Esophagus squamous epithelium (tissue), 5 donors: ENCODE data around the gene RERE. TPM values are rescaled to one million over a fixed set of nuclear protein-coding genes. Genes with fewer than 3 reads are reported as not detected.

ENCODE experiments used
- DNase-seq: peaks from one replicate; lab custom pipeline; 2025; lab: John Stamatoyannopoulos, UW
- H3K27ac ChIP-seq, 4 donors: fragments of 200-600 bp; sonication (generic); one replicate each; pipeline ENCODE4 v1.5.1; 2016 to 2019; ENCODE audit warnings: mild to moderate bottlenecking in 1 of 4
- H3K27me3 ChIP-seq, 4 donors: fragments of 200-600 bp; sonication (generic); 1 replicate in 3 of 4; 2 replicates in 1 of 4; pipeline versions ENCODE4 v1.5.1 to v1.6.0; 2017 to 2021; ENCODE audit warnings: antibody characterized with exemption in 1 of 4
- H3K36me3 ChIP-seq, 3 donors: fragments of 200-600 bp; sonication (generic); one replicate each; pipeline ENCODE4 v1.5.1; 2016 to 2019
- H3K4me1 ChIP-seq, 3 donors: fragments of 200-600 bp; sonication (generic); one replicate each; pipeline ENCODE4 v1.5.1; 2017 to 2019
- H3K4me3 ChIP-seq, 4 donors: fragments of 200-600 bp; sonication (generic); 1 replicate in 3 of 4; 2 replicates in 1 of 4; pipeline ENCODE4 v1.5.1; 2016 to 2019; ENCODE audit warnings: mild to moderate bottlenecking in 2 of 4, moderate library complexity in 1 of 4
- H3K9me3 ChIP-seq, 3 donors: fragments of 200-600 bp; sonication (generic); one replicate each; pipeline ENCODE4 v1.5.1; 2016 to 2019
- CTCF ChIP-seq, 6 experiments: fragments of 450-650 bp in 4 of 6; fragments of 200-600 bp in 2 of 6; sonication (generic) in 2 of 6; IDR thresholded peaks; one replicate each; pipeline ENCODE4 v1.5.1; 2016 to 2019; ENCODE audit warnings: antibody characterized with exemption in 6 of 6, mild to moderate bottlenecking in 4 of 6, moderate library complexity in 4 of 6
- POLR2A ChIP-seq, 4 donors: fragments of 450-650 bp; IDR thresholded peaks; one replicate each; pipeline ENCODE4 v1.6.1; 2017; ENCODE audit warnings: antibody characterized with exemption in 4 of 4, mild to moderate bottlenecking in 4 of 4, moderate library complexity in 3 of 4
- WGBS, 2 donors: methylation state at CpG; one replicate each; pipeline ENCODE4 v1.1.5; 2018; 5-methylcytosine and 5-hydroxymethylcytosine counted together
- intact Hi-C: fragments of 100-400 bp; cut with DNase I; formaldehyde crosslinking; loops from one replicate; pipeline ENCODE4 v1.15.0; 2022
- total RNA-seq, 4 donors: library from RNA; depleted of rRNA; stranded (reverse); fragments of >200 nt; gene quantifications; one replicate each; pipeline ENCODE4 v1.1.0, GENCODE V29; 2016
- donor health status: DM: yes; HTN: yes; CAD: no.

RERE gene
- total RNA-seq, 4 donors from 2014 or later, result 27.5 to 56.6 (median 32.1) TPM

GRCh38 chr1:8665833-8666232, 151.6 kb downstream of the RERE start:
- intact Hi-C loops, result no loop called here
- DNase-seq, result no peak
- H3K36me3 ChIP-seq, result no peaks in the 10 kb centered on the region
- no peaks in the 10 kb centered on the region for H3K9me3 ChIP-seq
- no peaks in the 10 kb centered on the region for H3K27me3 ChIP-seq
- H3K4me3 ChIP-seq, result no peak overlapping the region
- H3K4me1 ChIP-seq, result peaks cover 16 to 95% (median 41%) of the 10 kb centered on the region in 3 donors
- WGBS, 2 donors, result 90 to 96% methylated on average over 2 of the region's 2 CpGs
- TF ChIP-seq CTCF (IDR thresholded peaks at IDR 0.05) (no peak), POLR2A (IDR thresholded peaks at IDR 0.05) (no peak)
- no peak overlapping the region for H3K27ac ChIP-seq

GRCh38 chr1:8664887-8665286, 152.6 kb downstream of the RERE start:
- no peak overlapping the region for H3K4me3 ChIP-seq
- 89 to 90% methylated on average over 4 of the region's 4 CpGs for WGBS, 2 donors
- H3K9me3 ChIP-seq, result no peaks in the 10 kb centered on the region
- H3K27ac ChIP-seq, result no peak overlapping the region
- no peak for TF ChIP-seq CTCF (IDR thresholded peaks at IDR 0.05)
- no peak for TF ChIP-seq POLR2A (IDR thresholded peaks at IDR 0.05)
- intact Hi-C loops, result no loop called here
- no peak for DNase-seq
- H3K36me3 ChIP-seq, result no peaks in the 10 kb centered on the region
- H3K4me1 ChIP-seq, result peaks cover 23 to 95% (median 45%) of the 10 kb centered on the region in 3 donors
- H3K27me3 ChIP-seq, result no peaks in the 10 kb centered on the region

GRCh38 chr1:8663915-8664329, 153.5 kb downstream of the RERE start:
- Histone ChIP-seq H3K4me3 (peak overlapping the region in 1 of 4 donors; percentile 31), H3K4me1 (peaks cover 20 to 94% (median 42%) of the 10 kb centered on the region in 3 donors), H3K27ac (peak overlapping the region in 1 of 4 donors; percentile 41), H3K27me3 (no peaks in the 10 kb centered on the region), H3K9me3 (no peaks in the 10 kb centered on the region), H3K36me3 (no peaks in the 10 kb centered on the region)
- intact Hi-C loops, result no loop called here
- no peak for DNase-seq
- WGBS, 2 donors, result 21 to 30% methylated on average over 2 of the region's 2 CpGs
- TF ChIP-seq CTCF (IDR thresholded peaks at IDR 0.05) (no peak), POLR2A (IDR thresholded peaks at IDR 0.05) (no peak)

GRCh38 chr1:8663090-8663802, 154.2 kb downstream of the RERE start:
- Histone ChIP-seq H3K4me3 (no peak overlapping the region), H3K9me3 (no peaks in the 10 kb centered on the region), H3K4me1 (peaks cover 20 to 91% (median 40%) of the 10 kb centered on the region in 3 donors), H3K27me3 (no peaks in the 10 kb centered on the region), H3K27ac (peak overlapping the region in 1 of 4 donors; percentile 41), H3K36me3 (no peaks in the 10 kb centered on the region)
- no peak for TF ChIP-seq CTCF (IDR thresholded peaks at IDR 0.05)
- no peak for TF ChIP-seq POLR2A (IDR thresholded peaks at IDR 0.05)
- intact Hi-C loops, result no loop called here
- 78 to 85% methylated on average over 4 of the region's 4 CpGs for WGBS, 2 donors
- no peak for DNase-seq

GRCh38 chr1:8662380-8663072, 154.9 kb downstream of the RERE start:
- Histone ChIP-seq H3K4me3 (no peak overlapping the region), H3K9me3 (no peaks in the 10 kb centered on the region), H3K4me1 (peaks cover 20 to 84% (median 35%) of the 10 kb centered on the region in 3 donors), H3K36me3 (no peaks in the 10 kb centered on the region), H3K27me3 (no peaks in the 10 kb centered on the region), H3K27ac (peak overlapping the region in 1 of 4 donors; percentile 68)
- intact Hi-C loops, result no loop called here
- DNase-seq, result no peak
- WGBS, 2 donors, result 63 to 88% methylated on average over 4 of the region's 4 CpGs
- TF ChIP-seq CTCF (IDR thresholded peaks at IDR 0.05), result no peak
- TF ChIP-seq POLR2A (IDR thresholded peaks at IDR 0.05), result no peak
